ENCODE data around the gene GNAL.

Gene GNAL

GRCh38 chr18:11857177-11857887, 168.3 kb downstream of the GNAL start:
- H3K4me2 ChIP-seq = no peak overlapping the region
- TF ChIP-seq, protein P1, sequence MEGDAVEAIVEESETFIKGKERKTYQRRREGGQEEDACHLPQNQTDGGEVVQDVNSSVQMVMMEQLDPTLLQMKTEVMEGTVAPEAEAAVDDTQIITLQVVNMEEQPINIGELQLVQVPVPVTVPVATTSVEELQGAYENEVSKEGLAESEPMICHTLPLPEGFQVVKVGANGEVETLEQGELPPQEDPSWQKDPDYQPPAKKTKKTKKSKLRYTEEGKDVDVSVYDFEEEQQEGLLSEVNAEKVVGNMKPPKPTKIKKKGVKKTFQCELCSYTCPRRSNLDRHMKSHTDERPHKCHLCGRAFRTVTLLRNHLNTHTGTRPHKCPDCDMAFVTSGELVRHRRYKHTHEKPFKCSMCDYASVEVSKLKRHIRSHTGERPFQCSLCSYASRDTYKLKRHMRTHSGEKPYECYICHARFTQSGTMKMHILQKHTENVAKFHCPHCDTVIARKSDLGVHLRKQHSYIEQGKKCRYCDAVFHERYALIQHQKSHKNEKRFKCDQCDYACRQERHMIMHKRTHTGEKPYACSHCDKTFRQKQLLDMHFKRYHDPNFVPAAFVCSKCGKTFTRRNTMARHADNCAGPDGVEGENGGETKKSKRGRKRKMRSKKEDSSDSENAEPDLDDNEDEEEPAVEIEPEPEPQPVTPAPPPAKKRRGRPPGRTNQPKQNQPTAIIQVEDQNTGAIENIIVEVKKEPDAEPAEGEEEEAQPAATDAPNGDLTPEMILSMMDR (conservative IDR thresholded peaks at IDR 0.05; ENCODE audit: low read depth, low read length) = no peak
- peaks cover 12% of the 10 kb centered on the region for H3K4me1 ChIP-seq (ENCODE audit: low read depth, poor library complexity, severe bottlenecking)
- H4K20me1 ChIP-seq (ENCODE audit: insufficient read depth) = no peaks in the 10 kb centered on the region
- H3K4me3 ChIP-seq (IDR thresholded peaks at IDR 0.05; ENCODE audit: insufficient read depth, low read depth, low read length) = no peak overlapping the region
- H3K27ac ChIP-seq = no peak overlapping the region
- H3K27me3 ChIP-seq (ENCODE audit: insufficient read depth, low read depth) = no peaks in the 10 kb centered on the region
- no peaks in the 10 kb centered on the region for H3K36me3 ChIP-seq (ENCODE audit: insufficient read depth)
- no peak overlapping the region for H3K9ac ChIP-seq
- H2AFZ ChIP-seq (ENCODE audit: low read depth) = no peak overlapping the region
- H3K79me2 ChIP-seq (ENCODE audit: insufficient read depth, low read depth) = peaks cover 10% of the 10 kb centered on the region

DNA sequence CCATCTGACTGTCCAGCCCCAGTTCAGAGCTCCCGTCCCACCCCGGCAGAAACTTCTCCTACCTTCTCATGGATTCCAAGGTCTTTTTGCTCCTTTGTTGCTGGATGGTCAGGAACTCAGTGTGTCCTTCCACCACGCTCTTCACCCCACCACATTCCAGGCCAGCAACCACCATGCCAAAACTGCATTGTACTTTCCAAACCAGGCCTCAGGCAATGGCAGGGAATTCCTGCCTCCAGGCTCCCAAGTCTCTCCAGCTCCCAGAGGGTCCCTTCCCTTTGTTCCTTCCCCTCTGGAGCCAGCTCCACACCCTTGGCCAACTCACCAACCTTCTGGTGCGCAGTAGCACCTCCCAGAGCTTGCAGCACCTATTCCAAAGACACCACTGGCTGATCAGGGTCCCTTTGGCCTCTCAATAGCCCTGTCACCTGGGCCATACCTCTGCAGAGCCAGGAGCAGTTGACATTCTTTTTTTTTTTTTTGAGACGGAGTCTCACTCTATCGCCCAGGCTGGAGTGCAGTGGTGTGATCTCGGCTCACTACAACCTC, 170.3 kb downstream of the GNAL start:
- no peak overlapping the region for H3K27ac ChIP-seq
- no peaks in the 10 kb centered on the region for H3K4me1 ChIP-seq (ENCODE audit: low read depth, poor library complexity, severe bottlenecking)
- H3K4me2 ChIP-seq = no peak overlapping the region

DNA sequence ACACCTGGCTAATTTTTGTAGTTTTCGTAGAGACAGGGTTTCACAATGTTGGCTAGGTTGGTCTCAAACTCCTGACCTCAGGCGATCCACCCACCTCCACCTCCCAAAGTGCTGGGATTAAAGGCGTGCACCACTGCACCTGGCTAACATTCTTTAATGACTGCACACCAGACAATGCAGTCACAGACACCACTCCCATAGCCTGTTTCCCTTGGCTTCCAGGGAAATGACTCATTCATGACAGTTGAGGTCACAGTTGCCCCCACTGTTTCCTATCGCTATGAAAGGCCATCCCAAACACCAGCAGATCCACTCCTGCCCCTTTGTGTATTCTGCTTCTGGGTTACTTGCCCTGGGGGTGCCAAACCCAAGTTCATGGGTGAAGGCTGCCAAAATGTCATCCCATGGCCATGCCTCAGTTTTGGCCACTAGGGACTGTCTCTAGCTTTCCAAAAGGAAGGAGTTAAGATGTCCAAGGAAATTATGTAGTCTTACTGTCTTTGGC, 170.9 kb downstream of the GNAL start:
- no peaks in the 10 kb centered on the region for H3K27me3 ChIP-seq (ENCODE audit: insufficient read depth, low read depth)
- no peak overlapping the region for H3K4me3 ChIP-seq (IDR thresholded peaks at IDR 0.05; ENCODE audit: insufficient read depth, low read depth, low read length)
- H2AFZ ChIP-seq (ENCODE audit: low read depth) = no peak overlapping the region
- TF ChIP-seq, protein P1 (conservative IDR thresholded peaks at IDR 0.05; ENCODE audit: low read depth, low read length) = no peak
- H3K4me2 ChIP-seq = no peak overlapping the region
- no peaks in the 10 kb centered on the region for H3K79me2 ChIP-seq (ENCODE audit: insufficient read depth, low read depth)
- no peak overlapping the region for H3K9ac ChIP-seq
- H3K36me3 ChIP-seq (ENCODE audit: insufficient read depth) = no peaks in the 10 kb centered on the region
- H3K4me1 ChIP-seq (ENCODE audit: low read depth, poor library complexity, severe bottlenecking) = no peaks in the 10 kb centered on the region
- H3K27ac ChIP-seq = no peak overlapping the region
- H4K20me1 ChIP-seq (ENCODE audit: insufficient read depth) = no peaks in the 10 kb centered on the region

More for the DNA sequence above, 170.3 kb downstream of the GNAL start:
- Histone ChIP-seq H4K20me1 (ENCODE audit: insufficient read depth) (no peaks in the 10 kb centered on the region), H3K4me3 (IDR thresholded peaks at IDR 0.05; ENCODE audit: insufficient read depth, low read depth, low read length) (no peak overlapping the region), H3K36me3 (ENCODE audit: insufficient read depth) (no peaks in the 10 kb centered on the region), H3K9ac (no peak overlapping the region), H3K79me2 (ENCODE audit: insufficient read depth, low read depth) (no peaks in the 10 kb centered on the region), H2AFZ (ENCODE audit: low read depth) (no peak overlapping the region), H3K27me3 (ENCODE audit: insufficient read depth, low read depth) (no peaks in the 10 kb centered on the region)
- TF ChIP-seq, protein P1 (conservative IDR thresholded peaks at IDR 0.05; ENCODE audit: low read depth, low read length) = no peak

DNA sequence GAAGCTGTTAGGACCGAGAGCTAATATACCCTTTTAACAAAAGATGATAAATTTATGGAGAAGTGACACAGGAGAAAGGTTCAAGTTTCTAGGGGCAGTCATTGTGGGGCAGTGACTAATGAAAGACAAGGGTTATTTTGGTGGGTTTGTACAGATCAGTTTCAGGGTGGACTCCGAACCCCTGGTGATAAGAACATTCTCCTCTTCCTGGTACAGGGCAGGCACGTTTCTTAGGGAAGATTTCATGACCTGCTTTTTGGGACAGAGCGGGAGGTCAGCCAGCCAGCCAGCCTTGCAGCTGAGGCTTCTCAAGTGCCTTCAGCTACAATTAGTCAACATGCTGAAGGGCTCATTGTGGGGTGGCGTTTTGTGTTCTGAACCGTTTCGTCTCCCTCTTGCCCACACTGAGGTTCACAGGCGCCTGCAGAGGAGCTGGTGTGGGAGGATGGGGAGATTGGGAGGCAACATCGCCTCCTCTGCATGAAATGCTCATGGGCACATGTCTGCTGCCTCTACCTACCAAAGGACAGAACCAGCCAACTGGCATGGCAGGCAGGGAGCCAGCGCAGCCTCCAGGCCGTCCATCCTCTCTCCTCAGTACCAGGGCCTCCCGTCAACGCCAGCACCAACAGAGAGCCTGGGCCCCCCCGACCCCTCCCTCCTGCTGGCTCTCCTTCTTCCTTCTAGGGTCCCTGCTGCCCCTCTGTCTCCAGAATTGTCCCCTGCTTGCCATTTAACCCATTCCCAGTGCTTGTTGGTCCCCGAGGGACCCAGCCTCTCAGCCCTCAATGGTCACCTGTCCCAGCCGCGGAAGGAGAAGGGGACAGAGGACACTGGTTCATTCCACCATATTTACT, 171.8 kb downstream of the GNAL start:
- no peak overlapping the region for H3K9ac ChIP-seq
- H3K4me2 ChIP-seq = no peak overlapping the region
- H4K20me1 ChIP-seq (ENCODE audit: insufficient read depth) = no peaks in the 10 kb centered on the region
- no peak overlapping the region for H3K4me3 ChIP-seq (IDR thresholded peaks at IDR 0.05; ENCODE audit: insufficient read depth, low read depth, low read length)
- TF ChIP-seq, protein P1 (conservative IDR thresholded peaks at IDR 0.05; ENCODE audit: low read depth, low read length) = no peak
- no peaks in the 10 kb centered on the region for H3K36me3 ChIP-seq (ENCODE audit: insufficient read depth)
- H3K4me1 ChIP-seq (ENCODE audit: low read depth, poor library complexity, severe bottlenecking) = no peaks in the 10 kb centered on the region
- H2AFZ ChIP-seq (ENCODE audit: low read depth) = no peak overlapping the region
- no peaks in the 10 kb centered on the region for H3K27me3 ChIP-seq (ENCODE audit: insufficient read depth, low read depth)
- no peak overlapping the region for H3K27ac ChIP-seq
- no peaks in the 10 kb centered on the region for H3K79me2 ChIP-seq (ENCODE audit: insufficient read depth, low read depth)
